A549 (cell line): Measurements from ENCODE around the gene KIFC3.

ENCODE experiments used
- CTCF ChIP-seq: fragments of >200 bp; sonication (Bioruptor Twin); formaldehyde crosslinking; IDR thresholded peaks from 3 replicates; pipeline ENCODE4 v1.5.1; 2016
- EP300 ChIP-seq, 2 experiments: fragments of >200 bp; sonication (Bioruptor Twin); formaldehyde crosslinking; IDR thresholded peaks; 2 replicates in 1 of 2; 3 replicates in 1 of 2; pipeline ENCODE4 v1.6.1; 2016 to 2017
- HOXA7 ChIP-seq: fragments of 250-450 bp; sonication (Bioruptor Pico); IDR thresholded peaks from 2 replicates; pipeline ENCODE4 v1.5.0; 2020; ENCODE audit warnings: mild to moderate bottlenecking, moderate library complexity
- JUN ChIP-seq, 2 experiments: fragments of >200 bp; sonication (Bioruptor Twin); formaldehyde crosslinking; IDR thresholded peaks; 2 replicates in 1 of 2; 3 replicates in 1 of 2; pipeline ENCODE4 v1.6.1; 2016 to 2017
- JUNB ChIP-seq: fragments of >200 bp; sonication (Bioruptor Twin); formaldehyde crosslinking; IDR thresholded peaks from 2 replicates; pipeline ENCODE4 v1.6.1; 2016
- POLR2A ChIP-seq: IDR thresholded peaks from 2 replicates; pipeline ENCODE4 v1.6.1; 2012; ENCODE audit warnings: mild to moderate bottlenecking, low read length
- POLR2AphosphoS2 ChIP-seq: conservative IDR thresholded peaks from 2 replicates; pipeline ENCODE4 v1.6.1; 2012; ENCODE audit warnings: low read length, improper control_type of control experiment, inconsistent platforms
- SMC3 ChIP-seq: fragments of >200 bp; sonication (Bioruptor Twin); formaldehyde crosslinking; IDR thresholded peaks from 3 replicates; pipeline ENCODE4 v1.6.1; 2018; ENCODE audit warnings: inconsistent platforms
- TF ChIP-seq, protein P1 (sequence below): fragments of 450-650 bp; IDR thresholded peaks from 2 replicates; pipeline ENCODE4 v1.6.1; 2014; ENCODE audit warnings: antibody characterized with exemption
- TF ChIP-seq, protein P2 (sequence below): IDR thresholded peaks from 2 replicates; pipeline ENCODE4 v1.6.1; 2012

GRCh38 chr16:57822856-57823255, 20.6 kb upstream of the KIFC3 start:
- TF ChIP-seq CTCF, result no peak
- no peak for TF ChIP-seq HOXA7
- TF ChIP-seq SMC3, result no peak
- no peak for TF ChIP-seq JUN (IDR thresholded peaks at IDR 0.05)
- TF ChIP-seq, protein P1, sequence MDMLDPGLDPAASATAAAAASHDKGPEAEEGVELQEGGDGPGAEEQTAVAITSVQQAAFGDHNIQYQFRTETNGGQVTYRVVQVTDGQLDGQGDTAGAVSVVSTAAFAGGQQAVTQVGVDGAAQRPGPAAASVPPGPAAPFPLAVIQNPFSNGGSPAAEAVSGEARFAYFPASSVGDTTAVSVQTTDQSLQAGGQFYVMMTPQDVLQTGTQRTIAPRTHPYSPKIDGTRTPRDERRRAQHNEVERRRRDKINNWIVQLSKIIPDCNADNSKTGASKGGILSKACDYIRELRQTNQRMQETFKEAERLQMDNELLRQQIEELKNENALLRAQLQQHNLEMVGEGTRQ, result no peak
- no peak for TF ChIP-seq POLR2AphosphoS2
- no peak for TF ChIP-seq POLR2A
- TF ChIP-seq EP300 (IDR thresholded peaks at IDR 0.05), result no peak
- TF ChIP-seq JUNB, result no peak
- TF ChIP-seq, protein P2, sequence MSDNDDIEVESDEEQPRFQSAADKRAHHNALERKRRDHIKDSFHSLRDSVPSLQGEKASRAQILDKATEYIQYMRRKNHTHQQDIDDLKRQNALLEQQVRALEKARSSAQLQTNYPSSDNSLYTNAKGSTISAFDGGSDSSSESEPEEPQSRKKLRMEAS, result no peak
